T-cell (primary cell): ENCODE measurements around the gene TJAP1. TPM values are rescaled to one million over a fixed set of nuclear protein-coding genes. Genes with fewer than 3 reads are reported as not detected.

ENCODE experiments used
- ATAC-seq, 4 experiments: fragments of 200-7000 bp in 3 of 4; fragments of 150-1000 bp in 1 of 4; cut with Tn5 transposase; replicated peaks in 1 of 4; 1 replicate in 3 of 4; 2 replicates in 1 of 4; pipeline ENCODE4 v1.10.0; 2021; ENCODE audit warnings: moderate library complexity in 3 of 4, mild to moderate bottlenecking in 2 of 4, moderate number of reproducible peaks in 1 of 4
- CTCF ChIA-PET, 2 donors: fragments of 300-600 bp; sonication (Branson Sonifier 250); formaldehyde crosslinking; loops; one replicate each; lab custom pipeline; 2022; ENCODE audit warnings: antibody characterized with exemption in 2 of 2; lab: Charles Lee
- POLR2A ChIA-PET, 2 donors: fragments of 300-600 bp; sonication (Branson Sonifier 250); formaldehyde crosslinking; loops; one replicate each; lab custom pipeline; 2022; ENCODE audit warnings: antibody characterized with exemption in 2 of 2; lab: Charles Lee
- DNase-seq, 35 experiments: peaks; one replicate each; pipeline versions ENCODE4 v3.0.0 to v3.0.0-alpha.2; 2013 to 2023
- H3K27ac ChIP-seq: one replicate; pipeline ENCODE4 v1.5.1; 2013; ENCODE audit warnings: low read length
- H3K27me3 ChIP-seq, 2 experiments: replicated peaks in 1 of 2; 1 replicate in 1 of 2; 2 replicates in 1 of 2; pipeline versions ENCODE4 v1.6.1 to v1.7.0; 2013; ENCODE audit warnings: low read length in 1 of 2, mixed read lengths in 1 of 2; ENCODE audit not compliant: control insufficient read depth in 2 of 2, insufficient read depth in 2 of 2; ENCODE audit errors: extremely low read depth in 1 of 2
- H3K36me3 ChIP-seq, 2 donors: 1 replicate in 1 of 2; 2 replicates in 1 of 2; pipeline versions ENCODE4 v1.6.1 to v1.7.0; 2013; ENCODE audit warnings: low read length in 1 of 2; ENCODE audit not compliant: control insufficient read depth in 2 of 2, insufficient read depth in 1 of 2; ENCODE audit errors: extremely low read depth in 1 of 2
- H3K4me1 ChIP-seq, 2 experiments: 1 replicate in 1 of 2; 2 replicates in 1 of 2; pipeline versions ENCODE4 v1.6.1 to v1.7.0; 2013; ENCODE audit warnings: low read length in 2 of 2, mixed read lengths in 1 of 2; ENCODE audit not compliant: insufficient read depth in 2 of 2, control insufficient read depth in 1 of 2; ENCODE audit errors: extremely low read depth in 1 of 2
- H3K4me3 ChIP-seq, 2 donors: 1 replicate in 1 of 2; 2 replicates in 1 of 2; pipeline versions ENCODE4 v1.5.1 to v1.7.0; 2013; ENCODE audit warnings: mild to moderate bottlenecking in 2 of 2, low read length in 1 of 2, moderate library complexity in 1 of 2; ENCODE audit not compliant: control insufficient read depth in 1 of 2; ENCODE audit errors: extremely low read depth in 1 of 2
- H3K9me3 ChIP-seq: 2 replicates; pipeline ENCODE4 v1.7.0; 2013
- H3K27ac Mint-ChIP-seq, 2 donors: one replicate each; pipeline ENCODE4 v1.8.0; 2020 to 2021; ENCODE audit warnings: mild to moderate bottlenecking in 2 of 2, mixed read lengths in 2 of 2
- H3K27me3 Mint-ChIP-seq, 2 donors: one replicate each; pipeline ENCODE4 v1.8.0; 2021 to 2022; ENCODE audit warnings: mixed read lengths in 2 of 2
- H3K36me3 Mint-ChIP-seq: one replicate; pipeline ENCODE4 v1.8.0; 2021; ENCODE audit warnings: mixed read lengths
- H3K4me1 Mint-ChIP-seq, 3 donors: one replicate each; pipeline ENCODE4 v1.8.0; 2020 to 2022; ENCODE audit warnings: mixed read lengths in 3 of 3, mild to moderate bottlenecking in 1 of 3
- H3K4me3 Mint-ChIP-seq, 3 donors: one replicate each; pipeline ENCODE4 v1.8.0; 2020 to 2022; ENCODE audit warnings: mild to moderate bottlenecking in 3 of 3, mixed read lengths in 3 of 3, moderate library complexity in 3 of 3
- H3K9me3 Mint-ChIP-seq, 3 donors: one replicate each; pipeline ENCODE4 v1.8.0; 2020 to 2022; ENCODE audit warnings: mixed read lengths in 3 of 3
- WGBS: methylation state at CpG from one replicate; pipeline ENCODE4 v1.1.5; 2013; ENCODE audit warnings: missing lambda C conversion rate; ENCODE audit not compliant: insufficient coverage; 5-methylcytosine and 5-hydroxymethylcytosine counted together
- total RNA-seq, 35 experiments: library from RNA in 6 of 35; stranded (reverse) in 6 of 35; fragments of 120-200 nt in 1 of 35; gene quantifications; one replicate each; pipeline versions ENCODE4 v1.2.1 to v1.2.4 and lab custom pipeline; 2013 to 2026

The TJAP1 gene
- total RNA-seq, 5 donors from 2014 or later (not counting 1 experiment from before 2014, with no cell fraction given) = 30.8 to 51.9 (median 50.6) TPM

GRCh38 chr6:43442935-43443334, 34.4 kb upstream of the TJAP1 start:
- no peaks in the 10 kb centered on the region for H3K4me1 Mint-ChIP-seq
- 96% methylated on average over 11 of the region's 14 CpGs for WGBS
- POLR2A ChIA-PET = interaction anchor here in 1 of 2 donors (0.7 kb wide), 1 partner anchor 109 kb away, joined by 4 read pairs; no protein-coding TSS in a partner anchor
- peaks cover 39% of the 10 kb centered on the region for H3K36me3 Mint-ChIP-seq
- Histone ChIP-seq H3K27ac (no peak overlapping the region), H3K9me3 (no peaks in the 10 kb centered on the region), H3K36me3 (peaks cover 24 to 69% of the 10 kb centered on the region in 2 donors), H3K27me3 (no peaks in the 10 kb centered on the region), H3K4me3 (no peak overlapping the region), H3K4me1 (no peaks in the 10 kb centered on the region)
- no peak overlapping the region for H3K27ac Mint-ChIP-seq
- DNase-seq = no peak
- no peaks in the 10 kb centered on the region for H3K27me3 Mint-ChIP-seq
- no peak overlapping the region for H3K4me3 Mint-ChIP-seq
- no peak for ATAC-seq
- no peaks in the 10 kb centered on the region for H3K9me3 Mint-ChIP-seq
- CTCF ChIA-PET = no interaction called here

GRCh38 chr6:43444036-43444435, 33.3 kb upstream of the TJAP1 start:
- Histone ChIP-seq H3K27me3 (no peaks in the 10 kb centered on the region), H3K9me3 (no peaks in the 10 kb centered on the region), H3K4me3 (no peak overlapping the region), H3K27ac (no peak overlapping the region), H3K36me3 (peaks cover 27 to 70% of the 10 kb centered on the region in 2 donors), H3K4me1 (no peaks in the 10 kb centered on the region)
- 91% methylated on average over 8 of the region's 10 CpGs for WGBS
- Mint-ChIP-seq H3K9me3 (no peaks in the 10 kb centered on the region), H3K27ac (no peak overlapping the region), H3K4me1 (no peaks in the 10 kb centered on the region), H3K36me3 (peaks cover 46% of the 10 kb centered on the region), H3K27me3 (no peaks in the 10 kb centered on the region), H3K4me3 (no peak overlapping the region)
- no peak for DNase-seq
- CTCF ChIA-PET = interaction anchor here in 1 of 2 donors (0.6 kb wide), 1 partner anchor 10 kb away, joined by 3 read pairs; no protein-coding TSS in a partner anchor
- POLR2A ChIA-PET = no interaction called here
- no peak for ATAC-seq

- H3K9me3 ChIP-seq = no peaks in the 10 kb centered on the region
- Mint-ChIP-seq H3K27ac (no peak overlapping the region), H3K9me3 (no peaks in the 10 kb centered on the region), H3K36me3 (peaks cover 49% of the 10 kb centered on the region), H3K4me1 (no peaks in the 10 kb centered on the region), H3K4me3 (no peak overlapping the region), H3K27me3 (no peaks in the 10 kb centered on the region)
- no peaks in the 10 kb centered on the region for H3K4me1 ChIP-seq
- DNase-seq (no peak), ATAC-seq (no peak)
- no peaks in the 10 kb centered on the region for H3K27me3 ChIP-seq
- CTCF ChIA-PET = no interaction called here
- H3K4me3 ChIP-seq = no peak overlapping the region
- H3K36me3 ChIP-seq = peaks cover 27 to 73% of the 10 kb centered on the region in 2 donors
- WGBS = 100% methylated on average over 1 of the region's 8 CpGs
- POLR2A ChIA-PET = no interaction called here
- H3K27ac ChIP-seq = no peak overlapping the region
These were observed 32.8 kb upstream of the TJAP1 start for GRCh38 chr6:43444582-43444981.

GRCh38 chr6:43445576-43445975, 31.8 kb upstream of the TJAP1 start:
- no peak overlapping the region for H3K4me3 Mint-ChIP-seq
- POLR2A ChIA-PET = no interaction called here
- H3K27me3 ChIP-seq = no peaks in the 10 kb centered on the region
- CTCF ChIA-PET = no interaction called here
- H3K36me3 ChIP-seq = peaks cover 30 to 77% of the 10 kb centered on the region in 2 donors
- DNase-seq (no peak), ATAC-seq (no peak)
- H3K4me3 ChIP-seq = no peak overlapping the region
- no peaks in the 10 kb centered on the region for H3K27me3 Mint-ChIP-seq
- peaks cover 52% of the 10 kb centered on the region for H3K36me3 Mint-ChIP-seq
- no peaks in the 10 kb centered on the region for H3K9me3 ChIP-seq
- H3K27ac Mint-ChIP-seq = no peak overlapping the region
- H3K9me3 Mint-ChIP-seq = no peaks in the 10 kb centered on the region
- H3K4me1 ChIP-seq = no peaks in the 10 kb centered on the region
- H3K27ac ChIP-seq = no peak overlapping the region
- H3K4me1 Mint-ChIP-seq = no peaks in the 10 kb centered on the region
- 93% methylated on average over 12 of the region's 16 CpGs for WGBS

GRCh38 chr6:43447604-43448003, 29.8 kb upstream of the TJAP1 start:
- H3K36me3 Mint-ChIP-seq = peaks cover 56% of the 10 kb centered on the region
- 99% methylated on average over 13 of the region's 16 CpGs for WGBS
- Histone ChIP-seq H3K4me3 (no peak overlapping the region), H3K27me3 (no peaks in the 10 kb centered on the region), H3K27ac (no peak overlapping the region), H3K36me3 (peaks cover 39 to 74% of the 10 kb centered on the region in 2 donors), H3K4me1 (no peaks in the 10 kb centered on the region), H3K9me3 (no peaks in the 10 kb centered on the region)
- ChIA-PET CTCF (interaction anchor here in 1 of 2 donors (0.5 kb wide), 1 partner anchor 11 kb away, joined by 3 read pairs; no protein-coding TSS in a partner anchor), POLR2A (no interaction called here)
- no peaks in the 10 kb centered on the region for H3K9me3 Mint-ChIP-seq
- H3K4me1 Mint-ChIP-seq = no peaks in the 10 kb centered on the region
- ATAC-seq (no peak), DNase-seq (no peak)
- no peak overlapping the region for H3K27ac Mint-ChIP-seq
- H3K4me3 Mint-ChIP-seq = no peak overlapping the region
- H3K27me3 Mint-ChIP-seq = no peaks in the 10 kb centered on the region

- Mint-ChIP-seq H3K4me3 (no peak overlapping the region), H3K9me3 (no peaks in the 10 kb centered on the region), H3K27me3 (no peaks in the 10 kb centered on the region), H3K27ac (no peak overlapping the region), H3K4me1 (peaks cover 0 to 2% (median 0%) of the 10 kb centered on the region in 3 donors), H3K36me3 (peaks cover 45% of the 10 kb centered on the region)
- ChIA-PET POLR2A (no interaction called here), CTCF (interaction anchor here in 1 of 2 donors (0.6 to 0.7 kb wide), 2 partner anchors 27 to 114 kb away, joined by 3 to 4 read pairs; no protein-coding TSS in a partner anchor)
- H3K4me3 ChIP-seq = no peak overlapping the region
- 92% methylated on average over 3 of the region's 4 CpGs for WGBS
- peaks cover 30 to 63% of the 10 kb centered on the region in 2 donors for H3K36me3 ChIP-seq
- DNase-seq (no peak), ATAC-seq (no peak)
- H3K4me1 ChIP-seq = no peaks in the 10 kb centered on the region
- H3K27me3 ChIP-seq = no peaks in the 10 kb centered on the region
- H3K27ac ChIP-seq = no peak overlapping the region
- H3K9me3 ChIP-seq = no peaks in the 10 kb centered on the region
These were observed 28.5 kb upstream of the TJAP1 start for GRCh38 chr6:43448916-43449315.
